ENCODE results near the gene BCAR3. TPM values are rescaled to one million over a fixed set of nuclear protein-coding genes. Genes with fewer than 3 reads are reported as not detected.

BCAR3 gene
- total RNA-seq, 1 experiment from 2014 or later = 15.6 TPM

GRCh38 chr1:93619507-93620171, 62.0 kb downstream of the BCAR3 start:
- no TSS peak for BruUV-seq (replicated peaks)
- intact Hi-C loops (cut with micrococcal nuclease; ENCODE audit: unreplicated experiment) = loop anchor here (2.0 kb wide), 1 partner anchor 181 kb away; no protein-coding TSS in a partner anchor
- DNase-seq = peak; percentile 14
- H3K4me3 Mint-ChIP-seq (ENCODE audit: low read depth, unreplicated experiment) = peak overlapping the region; percentile 2
- CTCF ChIA-PET = interaction anchor here (0.7 to 1.6 kb wide), 6 partner anchors 10 to 315 kb away, joined by 3 to 7 read pairs (median 3); no protein-coding TSS in a partner anchor
- peaks cover 31% of the 10 kb centered on the region for H3K36me3 Mint-ChIP-seq (ENCODE audit: insufficient read depth, unreplicated experiment)
- no peaks in the 10 kb centered on the region for H3K9me3 Mint-ChIP-seq (ENCODE audit: low read depth, unreplicated experiment)
- TF ChIP-seq, protein P1, sequence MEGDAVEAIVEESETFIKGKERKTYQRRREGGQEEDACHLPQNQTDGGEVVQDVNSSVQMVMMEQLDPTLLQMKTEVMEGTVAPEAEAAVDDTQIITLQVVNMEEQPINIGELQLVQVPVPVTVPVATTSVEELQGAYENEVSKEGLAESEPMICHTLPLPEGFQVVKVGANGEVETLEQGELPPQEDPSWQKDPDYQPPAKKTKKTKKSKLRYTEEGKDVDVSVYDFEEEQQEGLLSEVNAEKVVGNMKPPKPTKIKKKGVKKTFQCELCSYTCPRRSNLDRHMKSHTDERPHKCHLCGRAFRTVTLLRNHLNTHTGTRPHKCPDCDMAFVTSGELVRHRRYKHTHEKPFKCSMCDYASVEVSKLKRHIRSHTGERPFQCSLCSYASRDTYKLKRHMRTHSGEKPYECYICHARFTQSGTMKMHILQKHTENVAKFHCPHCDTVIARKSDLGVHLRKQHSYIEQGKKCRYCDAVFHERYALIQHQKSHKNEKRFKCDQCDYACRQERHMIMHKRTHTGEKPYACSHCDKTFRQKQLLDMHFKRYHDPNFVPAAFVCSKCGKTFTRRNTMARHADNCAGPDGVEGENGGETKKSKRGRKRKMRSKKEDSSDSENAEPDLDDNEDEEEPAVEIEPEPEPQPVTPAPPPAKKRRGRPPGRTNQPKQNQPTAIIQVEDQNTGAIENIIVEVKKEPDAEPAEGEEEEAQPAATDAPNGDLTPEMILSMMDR (IDR thresholded peaks at IDR 0.05; ENCODE audit: unreplicated experiment) = no peak
- peaks cover 92% of the 10 kb centered on the region for H3K4me1 Mint-ChIP-seq (ENCODE audit: low read depth, unreplicated experiment)
- peak overlapping the region; percentile 76 for H3K27ac Mint-ChIP-seq (ENCODE audit: unreplicated experiment)
- no peaks in the 10 kb centered on the region for H3K27me3 Mint-ChIP-seq (ENCODE audit: unreplicated experiment)

GRCh38 chr1:93617670-93618499, 63.8 kb downstream of the BCAR3 start:
- peak; percentile 79 for DNase-seq
- Mint-ChIP-seq H3K27me3 (ENCODE audit: unreplicated experiment) (no peaks in the 10 kb centered on the region), H3K27ac (ENCODE audit: unreplicated experiment) (peak overlapping the region; percentile 99), H3K4me1 (ENCODE audit: low read depth, unreplicated experiment) (peaks cover 100% of the 10 kb centered on the region), H3K4me3 (ENCODE audit: low read depth, unreplicated experiment) (peak overlapping the region; percentile 30), H3K9me3 (ENCODE audit: low read depth, unreplicated experiment) (no peaks in the 10 kb centered on the region), H3K36me3 (ENCODE audit: insufficient read depth, unreplicated experiment) (peaks cover 44% of the 10 kb centered on the region)
- CTCF ChIA-PET = interaction anchor here (0.6 to 2.6 kb wide), 9 partner anchors 11 to 228 kb away, joined by 3 to 16 read pairs (median 4); no protein-coding TSS in a partner anchor
- intact Hi-C loops (cut with micrococcal nuclease; ENCODE audit: unreplicated experiment) = loop anchor here (1.0 to 2.0 kb wide), 3 partner anchors 45 to 179 kb away; no protein-coding TSS in a partner anchor
- TF ChIP-seq, protein P1 (IDR thresholded peaks at IDR 0.05; ENCODE audit: unreplicated experiment) = no peak
- BruUV-seq (replicated peaks) = no TSS peak

GRCh38 chr1:93616996-93617669, 64.5 kb downstream of the BCAR3 start:
- Mint-ChIP-seq H3K27me3 (ENCODE audit: unreplicated experiment) (no peaks in the 10 kb centered on the region), H3K4me1 (ENCODE audit: low read depth, unreplicated experiment) (peaks cover 95% of the 10 kb centered on the region), H3K36me3 (ENCODE audit: insufficient read depth, unreplicated experiment) (peaks cover 44% of the 10 kb centered on the region), H3K9me3 (ENCODE audit: low read depth, unreplicated experiment) (no peaks in the 10 kb centered on the region), H3K27ac (ENCODE audit: unreplicated experiment) (peak overlapping the region; percentile 99), H3K4me3 (ENCODE audit: low read depth, unreplicated experiment) (peak overlapping the region; percentile 30)
- CTCF ChIA-PET = interaction anchor here (0.6 to 2.6 kb wide), 9 partner anchors 12 to 229 kb away, joined by 3 to 16 read pairs (median 4); no protein-coding TSS in a partner anchor
- no TSS peak for BruUV-seq (replicated peaks)
- DNase-seq = peak; percentile 51
- intact Hi-C loops (cut with micrococcal nuclease; ENCODE audit: unreplicated experiment) = loop anchor here (1.0 kb wide), 2 partner anchors 46 to 63 kb away; no protein-coding TSS in a partner anchor
- TF ChIP-seq, protein P1 (IDR thresholded peaks at IDR 0.05; ENCODE audit: unreplicated experiment) = no peak
